Epithelial cell of proximal tubule (primary cell): Measurements from ENCODE around the gene CCDC110. TPM values are rescaled to one million over a fixed set of nuclear protein-coding genes. Genes with fewer than 3 reads are reported as not detected.

Source experiments
- DNase-seq: peaks from one replicate; pipeline ENCODE4 v3.0.0-alpha.2; 2011; ENCODE audit warnings: low read depth
- H3K4me3 ChIP-seq: 2 replicates; pipeline ENCODE4 v1.5.1; 2011; ENCODE audit warnings: low read depth, mild to moderate bottlenecking, low read length
- total RNA-seq: library from RNA; depleted of rRNA; stranded (reverse); fragments of >200 nt; gene quantifications from 2 replicates; pipeline ENCODE4 v1.2.3, GENCODE V29; 2015
- TF ChIP-seq, protein P1 (sequence below): conservative IDR thresholded peaks from 2 replicates; pipeline ENCODE4 v1.5.1; 2012; ENCODE audit warnings: low read depth, mild to moderate bottlenecking, low read length

The CCDC110 gene
- total RNA-seq, 1 donor from 2014 or later: 0.46 TPM

DNA sequence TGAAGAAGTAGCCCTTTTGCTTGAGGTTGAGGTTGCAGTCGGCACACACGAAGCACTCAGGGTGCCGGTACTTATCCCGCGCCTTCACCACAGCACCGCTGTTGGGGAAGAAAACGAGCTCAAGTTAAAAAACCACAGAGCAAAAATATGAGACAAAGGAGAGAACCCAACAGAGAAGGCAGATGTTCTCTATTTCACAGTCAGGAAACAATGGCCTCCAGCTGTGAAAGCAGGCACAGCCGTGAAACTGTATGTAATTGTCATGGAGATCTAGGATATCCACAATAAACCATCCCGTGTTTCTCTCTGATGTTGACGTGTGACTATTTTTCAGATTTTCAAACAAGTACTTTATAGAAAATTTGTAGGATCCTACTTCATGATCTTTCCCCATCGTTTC, 30.9 kb upstream of the CCDC110 start:
- TF ChIP-seq, protein P1, sequence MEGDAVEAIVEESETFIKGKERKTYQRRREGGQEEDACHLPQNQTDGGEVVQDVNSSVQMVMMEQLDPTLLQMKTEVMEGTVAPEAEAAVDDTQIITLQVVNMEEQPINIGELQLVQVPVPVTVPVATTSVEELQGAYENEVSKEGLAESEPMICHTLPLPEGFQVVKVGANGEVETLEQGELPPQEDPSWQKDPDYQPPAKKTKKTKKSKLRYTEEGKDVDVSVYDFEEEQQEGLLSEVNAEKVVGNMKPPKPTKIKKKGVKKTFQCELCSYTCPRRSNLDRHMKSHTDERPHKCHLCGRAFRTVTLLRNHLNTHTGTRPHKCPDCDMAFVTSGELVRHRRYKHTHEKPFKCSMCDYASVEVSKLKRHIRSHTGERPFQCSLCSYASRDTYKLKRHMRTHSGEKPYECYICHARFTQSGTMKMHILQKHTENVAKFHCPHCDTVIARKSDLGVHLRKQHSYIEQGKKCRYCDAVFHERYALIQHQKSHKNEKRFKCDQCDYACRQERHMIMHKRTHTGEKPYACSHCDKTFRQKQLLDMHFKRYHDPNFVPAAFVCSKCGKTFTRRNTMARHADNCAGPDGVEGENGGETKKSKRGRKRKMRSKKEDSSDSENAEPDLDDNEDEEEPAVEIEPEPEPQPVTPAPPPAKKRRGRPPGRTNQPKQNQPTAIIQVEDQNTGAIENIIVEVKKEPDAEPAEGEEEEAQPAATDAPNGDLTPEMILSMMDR: no peak
- no peak overlapping the region for H3K4me3 ChIP-seq

DNA sequence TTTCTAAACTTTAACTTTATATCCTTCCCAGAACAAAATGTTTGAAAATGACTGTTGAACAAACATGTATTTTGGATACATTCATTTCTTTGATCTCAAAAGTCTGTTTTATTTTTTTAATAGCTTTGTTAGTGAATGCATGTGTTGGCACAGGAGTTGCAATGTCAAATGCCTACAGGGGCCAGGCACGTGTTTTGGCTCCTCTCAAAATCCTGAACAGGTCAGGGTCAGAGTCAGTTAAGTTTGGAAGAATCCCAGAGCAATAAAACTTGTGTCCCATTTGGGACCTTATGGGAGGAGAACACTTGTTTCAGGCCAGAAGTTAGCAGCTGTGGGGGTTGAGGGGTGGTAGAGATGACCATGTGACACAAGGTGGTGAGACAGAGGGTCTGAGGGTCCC, 29.0 kb upstream of the CCDC110 start:
- TF ChIP-seq, protein P1: no peak
- no peak overlapping the region for H3K4me3 ChIP-seq
- DNase-seq: no peak

More for the DNA sequence above, 30.9 kb upstream of the CCDC110 start:
- DNase-seq: no peak

DNA sequence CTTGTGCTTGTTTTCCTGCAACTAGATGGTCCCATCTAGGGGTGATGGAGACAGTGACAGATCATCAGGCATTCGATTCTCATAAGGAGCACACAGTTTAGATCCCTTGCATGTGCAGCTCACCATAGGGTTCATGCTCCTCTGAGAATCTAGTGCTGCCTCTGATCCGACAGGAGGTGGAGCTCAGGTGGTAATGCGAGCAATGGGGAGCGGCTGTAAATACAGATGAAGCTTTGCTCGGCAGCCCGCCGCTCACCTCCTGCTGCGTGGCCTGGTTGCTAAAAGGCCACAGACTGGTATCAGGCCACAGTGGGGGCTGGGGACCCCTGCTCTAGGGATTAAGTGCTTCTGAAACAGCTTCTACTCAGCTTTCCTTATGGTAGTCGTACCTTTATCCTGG, 28.5 kb upstream of the CCDC110 start:
- TF ChIP-seq, protein P1: no peak
- no peak overlapping the region for H3K4me3 ChIP-seq
- no peak for DNase-seq

DNA sequence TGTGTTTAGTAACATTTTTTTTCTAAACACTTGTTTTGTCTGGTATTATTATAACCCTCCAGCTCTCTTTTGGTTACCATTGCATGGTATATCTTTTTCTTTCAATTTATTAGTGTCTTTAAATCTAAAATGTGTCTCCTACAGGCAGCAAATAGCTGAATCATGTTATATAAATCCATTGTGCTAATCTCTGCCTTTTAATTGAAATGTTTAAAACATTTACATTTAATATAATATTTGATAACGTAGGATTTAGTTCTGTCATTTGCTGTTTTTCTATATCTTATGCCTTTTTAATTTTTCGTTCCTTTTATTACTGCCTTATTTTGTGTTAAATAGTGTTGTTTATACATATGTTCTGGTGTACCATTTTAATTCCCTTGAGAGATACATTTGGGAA, 17.1 kb upstream of the CCDC110 start:
- TF ChIP-seq, protein P1: no peak
- H3K4me3 ChIP-seq: no peak overlapping the region
- DNase-seq: no peak

DNA sequence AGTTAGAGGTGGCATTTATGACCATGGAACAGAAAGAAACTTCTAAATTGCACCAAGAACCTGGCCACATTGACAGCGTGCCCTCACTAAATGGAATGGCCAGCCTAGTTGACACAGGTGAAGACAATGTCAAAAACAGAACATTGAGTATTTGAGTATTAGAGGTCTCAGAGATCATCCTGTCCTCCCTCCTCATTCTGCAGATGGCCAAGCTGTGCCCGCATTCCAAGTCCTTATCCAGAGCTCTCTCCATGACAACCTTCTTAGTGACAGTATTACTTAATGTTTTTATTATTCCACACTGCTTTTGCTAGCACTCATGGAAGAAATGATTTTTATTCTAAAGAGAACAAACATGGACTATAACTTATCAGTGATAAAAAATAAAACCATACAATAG, 9.9 kb upstream of the CCDC110 start:
- no peak for DNase-seq
- TF ChIP-seq, protein P1: no peak
- no peak overlapping the region for H3K4me3 ChIP-seq

DNA sequence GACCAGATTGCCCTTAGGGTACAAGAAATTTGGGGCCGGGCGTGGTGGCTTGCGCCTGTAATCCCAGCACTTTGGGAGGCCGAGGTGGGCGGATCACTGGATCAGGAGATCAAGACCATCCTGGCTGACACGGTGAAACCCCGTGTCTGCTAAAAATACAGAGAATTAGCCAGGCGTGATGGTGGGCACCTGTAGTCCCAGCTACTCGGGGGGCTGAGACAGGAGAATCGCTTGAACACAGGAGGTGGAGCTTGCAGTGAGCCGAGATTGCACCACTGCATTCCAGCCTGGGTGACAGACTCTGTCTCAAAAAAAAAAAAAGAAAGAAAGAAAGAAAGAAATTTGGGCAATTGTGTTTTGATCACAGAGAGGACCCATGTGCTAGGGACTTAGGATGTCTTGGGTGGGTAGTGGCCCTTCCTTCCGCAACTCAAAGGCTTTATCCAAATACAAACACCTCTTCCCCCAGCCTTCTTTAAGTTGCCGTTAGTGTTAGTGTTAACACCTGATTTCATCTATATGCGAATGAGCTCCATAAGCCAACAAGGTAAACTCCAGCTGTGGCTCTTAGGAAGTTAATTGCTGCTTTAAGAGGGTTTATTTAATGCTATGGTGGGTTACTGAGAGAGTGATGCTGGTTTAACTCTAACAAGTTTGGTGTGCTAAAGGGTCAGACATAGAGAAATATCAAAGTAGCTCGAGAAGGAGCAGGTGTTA, 8.6 kb upstream of the CCDC110 start:
- DNase-seq: no peak
- no peak overlapping the region for H3K4me3 ChIP-seq
- TF ChIP-seq, protein P1: no peak

DNA sequence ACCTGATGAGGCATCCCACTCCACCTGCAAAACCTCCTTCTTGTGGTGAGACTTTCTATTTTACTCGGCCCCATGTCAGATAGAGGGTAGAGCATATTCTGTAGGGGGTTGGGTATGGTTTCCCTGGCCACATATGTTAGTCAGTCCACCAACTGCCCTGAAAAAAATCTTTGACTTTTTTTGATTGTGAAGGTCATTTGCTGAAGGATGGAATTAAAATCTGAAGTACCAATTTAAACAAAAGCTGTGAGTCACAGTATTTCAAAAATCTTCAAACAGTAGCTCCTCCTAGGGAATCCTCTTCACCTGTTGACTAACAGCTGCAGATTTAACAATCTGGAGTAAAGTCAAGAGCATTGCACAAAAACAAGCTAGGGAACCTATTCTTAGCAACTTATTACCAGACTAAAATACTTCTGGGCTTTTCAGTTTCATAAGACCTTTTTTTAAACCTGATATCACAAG, 8.0 kb upstream of the CCDC110 start:
- DNase-seq: no peak

More for the DNA sequence above, 8.0 kb upstream of the CCDC110 start:
- TF ChIP-seq, protein P1: no peak
- H3K4me3 ChIP-seq: no peak overlapping the region
